ENCODE results near the gene IRF7. TPM values are rescaled to one million over a fixed set of nuclear protein-coding genes. Genes with fewer than 3 reads are reported as not detected.

IRF7 gene
- total and polyA plus RNA-seq, 4 experiments from 2014 or later: 20.8 to 76.6 (median 52.5) TPM

- Mint-ChIP-seq H3K36me3 (peaks cover 0 to under 1% of the 10 kb centered on the region in 2 donors), H3K4me3 (peak overlapping the region in 3 of 8 donors; percentile 39 to 59 (median 49)), H3K9me3 (no peaks in the 10 kb centered on the region), H3K27ac (peak overlapping the region in 1 of 7 donors; percentile 46), H3K27me3 (peaks cover 9 to 14% of the 10 kb centered on the region in 2 donors), H3K4me1 (peaks cover 0 to 22% (median 1%) of the 10 kb centered on the region in 4 donors)
- CTCF ChIA-PET (ENCODE audit: partially characterized antibody): no interaction called here
- DNase-seq: no peak
- H3K4me1 ChIP-seq (ENCODE audit: insufficient read depth, low read length): no peaks in the 10 kb centered on the region
- no peaks in the 10 kb centered on the region for H3K36me3 ChIP-seq (ENCODE audit: insufficient read depth, low read length)
- H3K27ac ChIP-seq (ENCODE audit: low read depth, low read length): no peak overlapping the region
- peaks cover 16% of the 10 kb centered on the region for H3K27me3 ChIP-seq (ENCODE audit: insufficient read depth, low read length)
- POLR2A ChIA-PET (ENCODE audit: partially characterized antibody): no interaction called here
- no peaks in the 10 kb centered on the region for H3K9me3 ChIP-seq (ENCODE audit: control insufficient read depth in 1 of 2, low read length in 2 of 2)
- H3K4me3 ChIP-seq (ENCODE audit: low read length in 2 of 2): no peak overlapping the region
- intact Hi-C loops (cut with micrococcal nuclease): no loop called here
Measured at GRCh38 chr11:640021-640706, 24.4 kb upstream of the IRF7 start.

- no peak overlapping the region for H3K27ac Mint-ChIP-seq
- H3K27me3 ChIP-seq (ENCODE audit: insufficient read depth, low read length): peaks cover 16% of the 10 kb centered on the region
- ChIA-PET CTCF (ENCODE audit: partially characterized antibody) (no interaction called here), POLR2A (ENCODE audit: partially characterized antibody) (interaction anchor here (0.5 to 1.1 kb wide), 2 partner anchors 9 to 23 kb away, joined by 3 to 4 read pairs; no protein-coding TSS in a partner anchor)
- H3K27me3 Mint-ChIP-seq: peaks cover 11 to 14% of the 10 kb centered on the region in 2 donors
- H3K4me3 ChIP-seq (ENCODE audit: low read length in 2 of 2): no peak overlapping the region
- peaks cover 0 to 1% (median 0%) of the 10 kb centered on the region in 8 donors for H3K9me3 Mint-ChIP-seq
- H3K4me1 ChIP-seq (ENCODE audit: insufficient read depth, low read length): no peaks in the 10 kb centered on the region
- H3K36me3 ChIP-seq (ENCODE audit: insufficient read depth, low read length): no peaks in the 10 kb centered on the region
- H3K9me3 ChIP-seq (ENCODE audit: control insufficient read depth in 1 of 2, low read length in 2 of 2): no peaks in the 10 kb centered on the region
- H3K27ac ChIP-seq (ENCODE audit: low read depth, low read length): no peak overlapping the region
- DNase-seq: no peak
- peaks cover 0 to 22% (median 1%) of the 10 kb centered on the region in 4 donors for H3K4me1 Mint-ChIP-seq
- intact Hi-C loops (cut with micrococcal nuclease): no loop called here
- no peak overlapping the region for H3K4me3 Mint-ChIP-seq
- no peaks in the 10 kb centered on the region for H3K36me3 Mint-ChIP-seq
Measured at GRCh38 chr11:639332-639955, 23.7 kb upstream of the IRF7 start.

- Mint-ChIP-seq H3K4me1 (peaks cover 0 to 22% (median 1%) of the 10 kb centered on the region in 4 donors), H3K27ac (peak overlapping the region in 1 of 7 donors; percentile 15), H3K27me3 (peaks cover 11 to 14% of the 10 kb centered on the region in 2 donors), H3K9me3 (peaks cover 0 to 2% (median 0%) of the 10 kb centered on the region in 8 donors), H3K36me3 (no peaks in the 10 kb centered on the region), H3K4me3 (peak overlapping the region in 5 of 8 donors; percentile 9 to 44 (median 33))
- H3K27ac ChIP-seq (ENCODE audit: low read depth, low read length): no peak overlapping the region
- peaks cover 16% of the 10 kb centered on the region for H3K27me3 ChIP-seq (ENCODE audit: insufficient read depth, low read length)
- no peak overlapping the region for H3K4me3 ChIP-seq (ENCODE audit: low read length in 2 of 2)
- ChIA-PET CTCF (ENCODE audit: partially characterized antibody) (no interaction called here), POLR2A (ENCODE audit: partially characterized antibody) (interaction anchor here (1.1 kb wide), 1 partner anchor 9 kb away, joined by 4 read pairs; no protein-coding TSS in a partner anchor)
- H3K36me3 ChIP-seq (ENCODE audit: insufficient read depth, low read length): no peaks in the 10 kb centered on the region
- intact Hi-C loops (cut with micrococcal nuclease): no loop called here
- no peak for DNase-seq
- no peaks in the 10 kb centered on the region for H3K9me3 ChIP-seq (ENCODE audit: control insufficient read depth in 1 of 2, low read length in 2 of 2)
- H3K4me1 ChIP-seq (ENCODE audit: insufficient read depth, low read length): no peaks in the 10 kb centered on the region
Measured at GRCh38 chr11:638631-639331, 23.0 kb upstream of the IRF7 start.

- ChIA-PET POLR2A (ENCODE audit: partially characterized antibody) (no interaction called here), CTCF (ENCODE audit: partially characterized antibody) (no interaction called here)
- Mint-ChIP-seq H3K9me3 (peaks cover 0 to 2% (median 0%) of the 10 kb centered on the region in 8 donors), H3K27ac (peak overlapping the region in 1 of 7 donors; percentile 61), H3K4me1 (peaks cover 0 to 22% (median 1%) of the 10 kb centered on the region in 4 donors), H3K36me3 (no peaks in the 10 kb centered on the region), H3K4me3 (peak overlapping the region in 4 of 8 donors; percentile 22 to 53 (median 36)), H3K27me3 (peaks cover 11 to 14% of the 10 kb centered on the region in 2 donors)
- intact Hi-C loops (cut with micrococcal nuclease): no loop called here
- H3K27ac ChIP-seq (ENCODE audit: low read depth, low read length): no peak overlapping the region
- no peak for DNase-seq
- no peaks in the 10 kb centered on the region for H3K9me3 ChIP-seq (ENCODE audit: control insufficient read depth in 1 of 2, low read length in 2 of 2)
- no peaks in the 10 kb centered on the region for H3K4me1 ChIP-seq (ENCODE audit: insufficient read depth, low read length)
- peaks cover 16% of the 10 kb centered on the region for H3K27me3 ChIP-seq (ENCODE audit: insufficient read depth, low read length)
- H3K4me3 ChIP-seq (ENCODE audit: low read length in 2 of 2): no peak overlapping the region
- H3K36me3 ChIP-seq (ENCODE audit: insufficient read depth, low read length): no peaks in the 10 kb centered on the region
Measured at GRCh38 chr11:637593-638521, 22.1 kb upstream of the IRF7 start.

- Histone ChIP-seq H3K4me1 (ENCODE audit: insufficient read depth, low read length) (no peaks in the 10 kb centered on the region), H3K27ac (ENCODE audit: low read depth, low read length) (no peak overlapping the region), H3K27me3 (ENCODE audit: insufficient read depth, low read length) (peaks cover 16% of the 10 kb centered on the region), H3K36me3 (ENCODE audit: insufficient read depth, low read length) (no peaks in the 10 kb centered on the region), H3K9me3 (ENCODE audit: control insufficient read depth in 1 of 2, low read length in 2 of 2) (no peaks in the 10 kb centered on the region), H3K4me3 (ENCODE audit: low read length in 2 of 2) (no peak overlapping the region)
- Mint-ChIP-seq H3K27me3 (peaks cover 11 to 14% of the 10 kb centered on the region in 2 donors), H3K4me3 (peak overlapping the region in 4 of 8 donors; percentile 22 to 53 (median 36)), H3K27ac (no peak overlapping the region), H3K9me3 (peaks cover 0 to 2% (median 0%) of the 10 kb centered on the region in 8 donors), H3K36me3 (no peaks in the 10 kb centered on the region), H3K4me1 (peaks cover 0 to 22% (median 1%) of the 10 kb centered on the region in 4 donors)
- CTCF ChIA-PET (ENCODE audit: partially characterized antibody): no interaction called here
- POLR2A ChIA-PET (ENCODE audit: partially characterized antibody): no interaction called here
- DNase-seq: no peak
- intact Hi-C loops (cut with micrococcal nuclease): no loop called here
Measured at GRCh38 chr11:637333-637592, 21.5 kb upstream of the IRF7 start.

GRCh38 chr11:636511-637332 is 21.0 kb upstream of the IRF7 start, which contains the start of gene DRD4:
Gene DRD4, plus strand, starts transcription at chr11:637269. Its CDS starts 36 bp downstream, at chr11:637305.
- H3K4me1 ChIP-seq (ENCODE audit: insufficient read depth, low read length): no peaks in the 10 kb centered on the region
- Mint-ChIP-seq H3K4me1 (peaks cover 0 to 22% (median 1%) of the 10 kb centered on the region in 4 donors), H3K27me3 (peaks cover 11 to 14% of the 10 kb centered on the region in 2 donors), H3K27ac (peak within 1 kb of the TSS in 1 of 7 donors; percentile 61), H3K4me3 (peak within 1 kb of the TSS in 5 of 8 donors; percentile 22 to 53 (median 46)), H3K9me3 (peaks cover 0 to 2% (median 0%) of the 10 kb centered on the region in 8 donors), H3K36me3 (no peaks in the 10 kb centered on the region)
- DNase-seq: no peak
- H3K27me3 ChIP-seq (ENCODE audit: insufficient read depth, low read length): peaks cover 16% of the 10 kb centered on the region
- CTCF ChIA-PET (ENCODE audit: partially characterized antibody): no interaction called here
- no peak within 1 kb of the TSS for H3K27ac ChIP-seq (ENCODE audit: low read depth, low read length)
- intact Hi-C loops (cut with micrococcal nuclease): no loop called here
- POLR2A ChIA-PET (ENCODE audit: partially characterized antibody): no interaction called here
- no peak within 1 kb of the TSS for H3K4me3 ChIP-seq (ENCODE audit: low read length in 2 of 2)
- H3K9me3 ChIP-seq (ENCODE audit: control insufficient read depth in 1 of 2, low read length in 2 of 2): no peaks in the 10 kb centered on the region
- no peaks in the 10 kb centered on the region for H3K36me3 ChIP-seq (ENCODE audit: insufficient read depth, low read length)
